Peyer's patch (tissue), 4 donors: Measurements from ENCODE around the gene BLMH. TPM values are rescaled to one million over a fixed set of nuclear protein-coding genes. Genes with fewer than 3 reads are reported as not detected.

Experiments
- DNase-seq, 3 donors: peaks; one replicate each; pipeline ENCODE4 v3.0.0-alpha.2; 2017 to 2019
- H3K27ac ChIP-seq, 4 donors: fragments of 200-600 bp; sonication (generic); one replicate each; pipeline ENCODE4 v1.5.1; 2016 to 2019
- H3K27me3 ChIP-seq, 2 donors: fragments of 200-600 bp; sonication (generic); one replicate each; pipeline ENCODE4 v1.5.1; 2019
- H3K36me3 ChIP-seq, 3 donors: fragments of 200-600 bp; sonication (generic); one replicate each; pipeline ENCODE4 v1.5.1; 2016 to 2019
- H3K4me1 ChIP-seq, 4 donors: fragments of 200-600 bp; sonication (generic); one replicate each; pipeline ENCODE4 v1.5.1; 2016 to 2019
- H3K4me3 ChIP-seq, 4 donors: fragments of 200-600 bp; sonication (generic); 1 replicate in 3 of 4; 2 replicates in 1 of 4; pipeline ENCODE4 v1.5.1; 2016 to 2019; ENCODE audit warnings: mild to moderate bottlenecking in 1 of 4
- H3K9me3 ChIP-seq, 4 donors: fragments of 200-600 bp; sonication (generic); one replicate each; pipeline ENCODE4 v1.5.1; 2016 to 2019; ENCODE audit warnings: mild to moderate bottlenecking in 1 of 4
- POLR2A ChIP-seq, 2 donors: fragments of 450-650 bp; IDR thresholded peaks; one replicate each; pipeline ENCODE4 v1.5.1; 2017; ENCODE audit warnings: antibody characterized with exemption in 2 of 2, mild to moderate bottlenecking in 2 of 2, moderate library complexity in 2 of 2
- small RNA-seq, 2 donors: library from RNA; depleted of rRNA; stranded (forward); fragments of <200 nt; gene quantifications; one replicate each; pipeline ENCODE3, GENCODE V24; 2016
- total RNA-seq, 4 donors: library from RNA; depleted of rRNA; stranded (reverse); fragments of >200 nt; gene quantifications; one replicate each; pipeline ENCODE4 v1.1.0, GENCODE V29; 2016
- TF ChIP-seq, protein P1 (sequence below), 6 experiments: fragments of 450-650 bp in 4 of 6; fragments of 200-600 bp in 2 of 6; sonication (generic) in 1 of 6; IDR thresholded peaks; one replicate each; pipeline ENCODE4 v1.5.1; 2017 to 2019; ENCODE audit warnings: antibody characterized with exemption in 6 of 6, mild to moderate bottlenecking in 3 of 6, moderate library complexity in 1 of 6

Gene BLMH
- total RNA-seq, 4 donors from 2014 or later, result 19.4 to 49.5 (median 31.3) TPM

DNA sequence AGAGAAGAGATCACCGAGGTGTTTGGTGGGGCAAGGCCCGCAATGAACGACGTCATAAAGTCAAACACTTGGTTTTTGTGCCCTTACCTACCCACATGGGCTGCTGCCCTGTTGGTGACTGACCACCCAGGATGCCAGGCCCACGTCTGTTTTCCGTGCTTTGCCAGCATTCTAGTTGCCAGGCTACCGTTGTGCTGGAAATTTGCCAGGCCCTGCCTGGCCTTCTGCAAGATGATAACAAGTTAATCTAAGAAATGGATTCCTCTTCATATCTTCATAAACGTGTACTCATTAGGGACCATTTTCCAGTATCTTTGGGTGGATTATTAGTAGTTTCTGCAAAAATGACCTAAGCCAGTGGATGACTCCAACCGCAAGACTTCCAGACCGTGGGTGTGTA is 91.6 kb downstream of the BLMH start:
- H3K4me3 ChIP-seq, result no peak overlapping the region
- no peaks in the 10 kb centered on the region for H3K4me1 ChIP-seq
- no peak for DNase-seq
- TF ChIP-seq POLR2A (IDR thresholded peaks at IDR 0.05), result no peak
- H3K27me3 ChIP-seq, result no peaks in the 10 kb centered on the region
- H3K36me3 ChIP-seq, result no peaks in the 10 kb centered on the region
- H3K27ac ChIP-seq, result no peak overlapping the region
- no peaks in the 10 kb centered on the region for H3K9me3 ChIP-seq

DNA sequence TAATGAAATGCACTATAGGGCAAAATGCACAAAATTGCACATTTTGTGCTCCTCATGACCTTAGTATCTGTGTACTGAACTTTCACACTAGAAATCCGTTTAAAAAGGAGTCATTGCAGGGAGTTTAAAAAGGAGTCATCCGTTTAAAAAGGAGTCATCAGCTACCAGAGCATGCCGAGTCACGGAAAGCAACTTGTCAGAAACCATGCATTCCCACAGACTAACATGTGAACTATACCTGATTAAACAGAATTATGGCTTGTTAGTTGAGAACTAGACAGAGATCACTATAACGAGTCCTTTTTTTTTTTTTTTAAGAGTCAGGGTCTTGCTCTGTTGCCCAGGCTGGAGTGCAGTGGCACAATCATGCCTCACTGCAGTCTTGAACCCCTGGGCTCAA is 92.1 kb downstream of the BLMH start:
- no peak overlapping the region for H3K4me3 ChIP-seq
- no peaks in the 10 kb centered on the region for H3K27me3 ChIP-seq
- H3K9me3 ChIP-seq, result no peaks in the 10 kb centered on the region
- TF ChIP-seq, protein P1, sequence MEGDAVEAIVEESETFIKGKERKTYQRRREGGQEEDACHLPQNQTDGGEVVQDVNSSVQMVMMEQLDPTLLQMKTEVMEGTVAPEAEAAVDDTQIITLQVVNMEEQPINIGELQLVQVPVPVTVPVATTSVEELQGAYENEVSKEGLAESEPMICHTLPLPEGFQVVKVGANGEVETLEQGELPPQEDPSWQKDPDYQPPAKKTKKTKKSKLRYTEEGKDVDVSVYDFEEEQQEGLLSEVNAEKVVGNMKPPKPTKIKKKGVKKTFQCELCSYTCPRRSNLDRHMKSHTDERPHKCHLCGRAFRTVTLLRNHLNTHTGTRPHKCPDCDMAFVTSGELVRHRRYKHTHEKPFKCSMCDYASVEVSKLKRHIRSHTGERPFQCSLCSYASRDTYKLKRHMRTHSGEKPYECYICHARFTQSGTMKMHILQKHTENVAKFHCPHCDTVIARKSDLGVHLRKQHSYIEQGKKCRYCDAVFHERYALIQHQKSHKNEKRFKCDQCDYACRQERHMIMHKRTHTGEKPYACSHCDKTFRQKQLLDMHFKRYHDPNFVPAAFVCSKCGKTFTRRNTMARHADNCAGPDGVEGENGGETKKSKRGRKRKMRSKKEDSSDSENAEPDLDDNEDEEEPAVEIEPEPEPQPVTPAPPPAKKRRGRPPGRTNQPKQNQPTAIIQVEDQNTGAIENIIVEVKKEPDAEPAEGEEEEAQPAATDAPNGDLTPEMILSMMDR (IDR thresholded peaks at IDR 0.05), result no peak
- no peak for TF ChIP-seq POLR2A (IDR thresholded peaks at IDR 0.05)
- H3K4me1 ChIP-seq, result no peaks in the 10 kb centered on the region
- H3K36me3 ChIP-seq, result no peaks in the 10 kb centered on the region
- no peak for DNase-seq
- no peak overlapping the region for H3K27ac ChIP-seq

Small RNA genes lying within 50 kb of the gene (small RNA-seq; reads per million reads assigned to genes)
- 38.4 to 102 reads per million in 2 donors for gene RF00154
- gene RNU6-1267P, result 0 reads per million in 2 donors

Other genes starting within 250 kb of the BLMH start
- 100 to 1,000 TPM in 1 of 4 donors, 10 to 100 TPM in 3; 16.5 to 134 (median 30.6) TPM for gene NSRP1, start 175.1 kb downstream of the BLMH start, total RNA-seq
- gene SLC6A4, start 56.2 kb downstream of the BLMH start, total RNA-seq, result 100 to 1,000 TPM in 2 of 4 donors, 10 to 100 TPM in 2; 10.7 to 156 (median 109) TPM
- gene TMIGD1, start 42.1 kb upstream of the BLMH start, total RNA-seq, result 100 to 1,000 TPM in 3 of 4 donors, 1 to 10 TPM in 1; 5.0 to 684 (median 290) TPM
- gene CPD, start 87.0 kb upstream of the BLMH start, total RNA-seq, result 100 to 1,000 TPM in 3 of 4 donors, 1 to 10 TPM in 1; 9.9 to 242 (median 143) TPM
- 10 to 100 TPM; 28.9 to 55.4 (median 45.9) TPM for gene GOSR1, start 185.5 kb upstream of the BLMH start, total RNA-seq